Heart left ventricle (tissue), 13 donors: ENCODE results near the gene CCHCR1.

ENCODE experiments used
- CTCF ChIP-seq, 12 donors: fragments of 200-600 bp; sonication (generic) in 4 of 12; IDR thresholded peaks; one replicate each; pipeline versions ENCODE4 v1.5.0 to v1.8.0; 2018 to 2022; ENCODE audit warnings: antibody characterized with exemption in 12 of 12, mild to moderate bottlenecking in 5 of 12
- POLR2A ChIP-seq, 2 donors: fragments of 450-650 bp; IDR thresholded peaks; one replicate each; pipeline ENCODE4 v1.6.1; 2017; ENCODE audit warnings: antibody characterized with exemption in 2 of 2, mild to moderate bottlenecking in 2 of 2, moderate library complexity in 2 of 2
- donor health status: ischemic (EF 13 %, LVEDD 7.1; RV severe dilation, severe dysfunction).
- donor health status: DM: no; HTN: yes; CAD: no.
- donor health status: DM: no; HTN: no; CAD: no.
- donor health status: ischemic (EF 25% LVEDD 6.9; RV normal size, moderate dysfunction).
- donor health status: ischemic (EF 25% LVEDD 5.7; RV mildly dilated, moderate dysfunction).
- donor health status: ischemic (EF 35%, LVEDD 5.7; RV mildly dilated, moderate dysfunction).
- donor health status: nonischemic (EF 11% LVEDD 7.7; RV severe dilation, severe dysfunction).
- donor health status: DM: yes; HTN: yes; CAD: no.
- donor health status: PGD.
- donor health status: ischemic (EF 29% LVEDD 5.4; RV normal size, mild dysfunction).
- donor health status: nonischemic (EF 23%, LVEDD 6.1; RV moderate dilation, normal function).

DNA sequence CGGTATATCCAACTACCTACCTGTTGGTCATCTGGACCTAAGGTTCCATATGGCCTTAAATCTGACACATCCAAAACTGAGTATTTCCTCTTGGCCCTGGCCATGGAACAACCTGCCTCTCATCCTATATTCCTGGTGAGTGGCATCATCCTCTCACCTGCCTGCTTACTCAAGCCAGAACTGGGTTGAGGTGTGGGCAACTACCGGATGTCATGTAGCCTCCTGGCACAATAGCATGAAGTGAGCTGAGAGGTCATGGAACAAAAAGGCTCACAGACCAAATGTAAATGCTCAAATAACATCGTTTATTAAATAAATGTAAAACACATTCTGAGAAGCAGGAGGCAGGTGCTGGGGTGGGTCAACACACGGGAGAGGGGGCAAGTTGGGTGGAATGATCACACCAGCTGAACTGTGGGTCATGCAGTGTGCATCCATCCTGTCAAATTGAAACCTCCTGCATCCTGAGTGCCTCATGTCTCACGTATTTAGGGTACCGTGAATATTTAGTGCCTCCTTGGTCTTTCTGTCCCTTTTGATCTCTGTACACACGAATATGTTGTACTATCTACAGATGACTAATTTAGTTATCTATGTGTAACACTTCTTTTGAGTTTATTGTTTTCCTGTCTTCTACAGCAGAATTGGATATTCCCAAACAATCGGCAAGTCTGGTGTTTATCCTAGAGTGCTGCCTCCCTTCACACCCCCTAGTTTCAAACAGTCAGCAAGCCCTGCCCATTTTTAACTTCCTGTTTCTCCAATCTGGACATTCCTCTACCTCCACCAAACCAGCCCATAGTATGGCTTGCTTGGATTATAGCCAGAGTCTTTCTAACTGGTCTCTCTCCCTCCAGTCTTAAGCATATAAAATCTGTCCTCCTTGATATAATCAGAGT lies 20.8 kb upstream of the CCHCR1 start:
- TF ChIP-seq CTCF (IDR thresholded peaks at IDR 0.05): no peak
- TF ChIP-seq POLR2A (IDR thresholded peaks at IDR 0.05): no peak
